ENCODE measurements around the gene PLD4. TPM values are rescaled to one million over a fixed set of nuclear protein-coding genes. Genes with fewer than 3 reads are reported as not detected.

The PLD4 gene
- total and polyA plus RNA-seq, 2 of the 8 experiments (the other 6 are each of a cell fraction or from before 2014, with no cell fraction given) = 0.05 TPM; not detected in 1

DNA sequence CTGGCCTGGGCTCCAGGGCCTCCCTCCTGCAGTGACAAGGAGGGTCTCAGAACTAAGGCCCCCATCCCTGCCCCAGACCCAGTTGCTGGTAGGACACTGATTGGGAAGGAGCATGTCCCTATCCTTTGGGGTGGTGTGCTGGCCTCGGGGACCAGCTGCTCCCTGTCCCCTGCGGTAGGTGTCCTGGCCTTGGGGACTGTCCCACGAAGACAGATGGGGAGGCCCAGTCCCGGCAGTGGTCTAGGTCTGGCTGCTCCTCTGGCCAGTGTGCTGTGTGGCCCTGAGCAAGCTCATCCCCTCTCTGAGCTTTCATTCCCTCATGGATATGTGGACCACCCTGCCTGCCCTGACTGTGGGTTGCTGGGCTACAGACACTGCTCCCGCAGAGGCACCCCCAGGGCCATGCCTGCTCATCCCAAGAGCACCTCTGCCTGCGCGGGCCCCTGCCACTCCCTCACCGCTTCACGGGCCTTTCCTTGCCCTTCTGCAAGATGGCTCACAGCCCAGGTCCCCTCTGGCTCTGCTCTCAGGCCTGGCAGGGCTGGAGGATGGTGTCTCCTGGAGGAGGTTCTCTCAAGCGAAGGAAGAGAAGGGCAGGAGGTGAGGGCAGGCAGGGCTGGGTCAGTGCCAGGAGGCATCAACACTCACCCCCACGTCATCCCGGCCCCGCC lies 41.0 kb downstream of the PLD4 start:
- Histone ChIP-seq H2AFZ (ENCODE audit: low read length) (no peak overlapping the region), H3K14ac (ENCODE audit: insufficient read length) (no peak overlapping the region), H3K27ac (ENCODE audit: low read depth, low read length) (no peak overlapping the region), H3K18ac (ENCODE audit: extremely low read depth, low read length) (no peak overlapping the region), H4K5ac (ENCODE audit: insufficient read length, low read depth, low read length) (no peak overlapping the region), H3K4me3 (ENCODE audit: extremely low read depth in 1 of 4, insufficient read depth in 2 of 4, low read depth in 3 of 4, low read length in 4 of 4) (no peak overlapping the region), H2BK120ac (replicated peaks; ENCODE audit: low read depth, low read length) (no peak overlapping the region), H3K23ac (ENCODE audit: insufficient read length) (no peak overlapping the region), H3K9ac (replicated peaks in 1 of 4; ENCODE audit: extremely low read depth in 1 of 4, low read depth in 3 of 4, low read length in 3 of 4) (no peak overlapping the region), H3K36me3 (ENCODE audit: control insufficient read depth in 2 of 4, insufficient read depth in 4 of 4, low read length in 3 of 4) (no peaks in the 10 kb centered on the region), H2AK5ac (ENCODE audit: low read depth, low read length) (no peak overlapping the region), H3K79me2 (ENCODE audit: control insufficient read depth in 1 of 2, insufficient read depth in 2 of 2, low read length in 2 of 2) (no peaks in the 10 kb centered on the region), H3K79me1 (ENCODE audit: low read depth, low read length) (no peaks in the 10 kb centered on the region), H3K4ac (replicated peaks; ENCODE audit: insufficient read length, low read depth, low read length) (no peak overlapping the region), H3K27me3 (replicated peaks in 1 of 4; ENCODE audit: control insufficient read depth in 3 of 4, extremely low read depth in 1 of 4, insufficient read depth in 3 of 4, low read length in 3 of 4) (peaks cover 0 to 13% (median 6%) of the 10 kb centered on the region in 4 experiments; a peak in 3 of 7 replicates), H2BK20ac (ENCODE audit: low read length) (no peak overlapping the region), H3K4me1 (replicated peaks in 1 of 4; ENCODE audit: control insufficient read depth in 3 of 4, insufficient read depth in 4 of 4, low read length in 3 of 4) (peaks cover 0 to 25% (median 15%) of the 10 kb centered on the region in 4 experiments; a peak in 6 of 7 replicates), H2BK12ac (ENCODE audit: low read depth, low read length) (no peak overlapping the region), H4K20me1 (replicated peaks in 1 of 2; ENCODE audit: control insufficient read depth in 1 of 2, insufficient read depth in 2 of 2, low read length in 2 of 2) (no peaks in the 10 kb centered on the region), H4K8ac (ENCODE audit: extremely low read depth, insufficient read depth, low read length) (no peak overlapping the region), H3K23me2 (ENCODE audit: low read depth, low read length) (peaks cover 5% of the 10 kb centered on the region), H3K4me2 (ENCODE audit: insufficient read depth in 1 of 2, low read depth in 2 of 2, low read length in 2 of 2) (no peak overlapping the region), H3K56ac (replicated peaks; ENCODE audit: insufficient read length, low read depth, low read length) (no peak overlapping the region), H4K91ac (replicated peaks; ENCODE audit: insufficient read length, low read length) (no peak overlapping the region), H3K9me3 (ENCODE audit: insufficient read depth in 2 of 2, low read depth in 1 of 2, low read length in 1 of 2) (no peaks in the 10 kb centered on the region), H2BK5ac (ENCODE audit: low read depth, low read length) (no peak overlapping the region; the same call in 1 of the 2 replicates), H2BK15ac (ENCODE audit: low read length) (no peak overlapping the region)
- FAIRE-seq (no peak), DNase-seq (ENCODE audit: low read depth in 1 of 2, low spot score in 2 of 2) (no peak)
- CTCF ChIA-PET (ENCODE audit: partially characterized antibody) = interaction anchor here (2.1 to 11.5 kb wide), 3 partner anchors 10 to 79 kb away, joined by 7 to 161 read pairs (median 24); no protein-coding TSS in a partner anchor
- 81% methylated on average over 12 of the region's 13 CpGs; no CpG with 5 or more reads in 1 of the 2 experiments for WGBS, 2 experiments (ENCODE audit: extremely low coverage in 1 of 2, insufficient coverage in 1 of 2, insufficient read length in 1 of 2, insufficient replicate concordance in 2 of 2, low coverage in 1 of 2, low lambda C conversion rate in 2 of 2, missing lambda C conversion rate in 1 of 2)
- POLR2A ChIA-PET (ENCODE audit: partially characterized antibody) = no interaction called here
- no peak for TF ChIP-seq CREB1 (IDR thresholded peaks at IDR 0.05)
- no peak for TF ChIP-seq PHF8 (conservative IDR thresholded peaks at IDR 0.05; ENCODE audit: low read depth, low read length)
- no peak for TF ChIP-seq GTF2F1 (IDR thresholded peaks at IDR 0.05; ENCODE audit: borderline replicate concordance, low read depth, low read length)
- no peak for TF ChIP-seq HDAC2 (IDR thresholded peaks at IDR 0.05; ENCODE audit: borderline replicate concordance in 1 of 2, low read depth in 2 of 2, low read length in 2 of 2)
- TF ChIP-seq, protein P1, sequence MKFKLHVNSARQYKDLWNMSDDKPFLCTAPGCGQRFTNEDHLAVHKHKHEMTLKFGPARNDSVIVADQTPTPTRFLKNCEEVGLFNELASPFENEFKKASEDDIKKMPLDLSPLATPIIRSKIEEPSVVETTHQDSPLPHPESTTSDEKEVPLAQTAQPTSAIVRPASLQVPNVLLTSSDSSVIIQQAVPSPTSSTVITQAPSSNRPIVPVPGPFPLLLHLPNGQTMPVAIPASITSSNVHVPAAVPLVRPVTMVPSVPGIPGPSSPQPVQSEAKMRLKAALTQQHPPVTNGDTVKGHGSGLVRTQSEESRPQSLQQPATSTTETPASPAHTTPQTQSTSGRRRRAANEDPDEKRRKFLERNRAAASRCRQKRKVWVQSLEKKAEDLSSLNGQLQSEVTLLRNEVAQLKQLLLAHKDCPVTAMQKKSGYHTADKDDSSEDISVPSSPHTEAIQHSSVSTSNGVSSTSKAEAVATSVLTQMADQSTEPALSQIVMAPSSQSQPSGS (IDR thresholded peaks at IDR 0.05; ENCODE audit: low read length) = no peak
- no peak for TF ChIP-seq KDM1A (IDR thresholded peaks at IDR 0.05; ENCODE audit: borderline replicate concordance, low read length)
- no peak for TF ChIP-seq RNF2 (IDR thresholded peaks at IDR 0.05; ENCODE audit: borderline replicate concordance, low read depth, low read length, missing control alignments, poor library complexity, severe bottlenecking)
- no peak for TF ChIP-seq SP4 (IDR thresholded peaks at IDR 0.05; ENCODE audit: low read length)
- TF ChIP-seq ZNF274 (IDR thresholded peaks at IDR 0.05; ENCODE audit: borderline replicate concordance, extremely low read depth, low read length) = no peak
- TF ChIP-seq, protein P2, sequence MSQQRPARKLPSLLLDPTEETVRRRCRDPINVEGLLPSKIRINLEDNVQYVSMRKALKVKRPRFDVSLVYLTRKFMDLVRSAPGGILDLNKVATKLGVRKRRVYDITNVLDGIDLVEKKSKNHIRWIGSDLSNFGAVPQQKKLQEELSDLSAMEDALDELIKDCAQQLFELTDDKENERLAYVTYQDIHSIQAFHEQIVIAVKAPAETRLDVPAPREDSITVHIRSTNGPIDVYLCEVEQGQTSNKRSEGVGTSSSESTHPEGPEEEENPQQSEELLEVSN (IDR thresholded peaks at IDR 0.05) = no peak

All from H1 (cell line).